HL-60/S4 treated with phorbol 12-myristate 13-acetate at 8.2 ng/mL for 4 days and 3 days (cell line): Measurements from ENCODE around the gene INPP1.

Source experiments
- in situ Hi-C: fragments of 300-500 bp; cut with MboI; formaldehyde crosslinking; loops from 2 replicates; pipeline ENCODE4 v1.15.0; 2022; ENCODE audit warnings: low sequenced_read_pairs

INPP1 gene

GRCh38 chr2:190360965-190361364, 17.6 kb downstream of the INPP1 start:
- in situ Hi-C loops: no loop called here

GRCh38 chr2:190361572-190361971, 18.2 kb downstream of the INPP1 start:
- in situ Hi-C loops: no loop called here

GRCh38 chr2:190362894-190363293, 19.5 kb downstream of the INPP1 start:
- in situ Hi-C loops: no loop called here

GRCh38 chr2:190365499-190366204, 22.3 kb downstream of the INPP1 start:
- in situ Hi-C loops: no loop called here

GRCh38 chr2:190366248-190366753, 22.9 kb downstream of the INPP1 start:
- in situ Hi-C loops: no loop called here

- in situ Hi-C loops: no loop called here
Measured at GRCh38 chr2:190367091-190367490, 23.7 kb downstream of the INPP1 start.

GRCh38 chr2:190369635-190370034, 26.2 kb downstream of the INPP1 start:
- in situ Hi-C loops: no loop called here

- in situ Hi-C loops: no loop called here
Measured at GRCh38 chr2:190376083-190376482, 32.7 kb downstream of the INPP1 start.

- in situ Hi-C loops: no loop called here
Measured at GRCh38 chr2:190376591-190377245, 33.3 kb downstream of the INPP1 start.

GRCh38 chr2:190378880-190379237, 35.5 kb downstream of the INPP1 start:
- in situ Hi-C loops: no loop called here

- in situ Hi-C loops: no loop called here
Measured at GRCh38 chr2:190379249-190379964, 36.0 kb downstream of the INPP1 start.

- in situ Hi-C loops: no loop called here
Measured at GRCh38 chr2:190380962-190381412, 37.6 kb downstream of the INPP1 start.

- in situ Hi-C loops: no loop called here
Measured at GRCh38 chr2:190382851-190383250, 39.5 kb downstream of the INPP1 start.

GRCh38 chr2:190387422-190387821, 44.0 kb downstream of the INPP1 start:
- in situ Hi-C loops: no loop called here

- in situ Hi-C loops: no loop called here
Measured at GRCh38 chr2:190396271-190396670, 52.9 kb downstream of the INPP1 start.

GRCh38 chr2:190402986-190403603, 59.7 kb downstream of the INPP1 start:
- in situ Hi-C loops: no loop called here

- in situ Hi-C loops: no loop called here
Measured at GRCh38 chr2:190404487-190404886, 61.1 kb downstream of the INPP1 start.

- in situ Hi-C loops: no loop called here
Measured at GRCh38 chr2:190405070-190405469, 61.7 kb downstream of the INPP1 start.

- in situ Hi-C loops: no loop called here
Measured at GRCh38 chr2:190405995-190406394, 62.6 kb downstream of the INPP1 start.

GRCh38 chr2:190406805-190407204, 63.4 kb downstream of the INPP1 start:
- in situ Hi-C loops: no loop called here

- in situ Hi-C loops: no loop called here
Measured at GRCh38 chr2:190407246-190407661, 63.9 kb downstream of the INPP1 start.
